ACC112 (cell line): ENCODE data around the gene TTYH3.

Source experiments
- H2AFZ ChIP-seq: fragments of 200-600 bp; sonication (generic); one replicate; pipeline ENCODE4 v1.6.0; 2017; ENCODE audit warnings: antibody characterized with exemption, low read length; ENCODE audit not compliant: unreplicated experiment
- H3K27ac ChIP-seq: fragments of 200-600 bp; sonication (generic); 2 replicates; pipeline ENCODE4 v1.5.1; 2014; ENCODE audit warnings: low read depth, mild to moderate bottlenecking, antibody characterized with exemption, low read length, moderate library complexity
- H3K27me3 ChIP-seq: fragments of 200-600 bp; sonication (generic); 2 replicates; pipeline ENCODE4 v1.6.1; 2014; ENCODE audit warnings: mild to moderate bottlenecking, antibody characterized with exemption, low read length, moderate library complexity, mixed read lengths; ENCODE audit not compliant: insufficient read depth
- H3K36me3 ChIP-seq: fragments of 200-600 bp; sonication (generic); 2 replicates; pipeline ENCODE4 v1.6.1; 2016; ENCODE audit warnings: mild to moderate bottlenecking, antibody characterized with exemption, low read length, moderate library complexity, mixed read lengths; ENCODE audit not compliant: insufficient read depth
- H3K4me1 ChIP-seq: fragments of 200-600 bp; sonication (generic); one replicate; pipeline ENCODE4 v1.6.1; 2016; ENCODE audit warnings: low read length, mixed read lengths; ENCODE audit not compliant: insufficient read depth, unreplicated experiment, control insufficient read depth
- H3K4me3 ChIP-seq: fragments of 200-600 bp; sonication (generic); 2 replicates; pipeline ENCODE4 v1.5.1; 2014; ENCODE audit warnings: mild to moderate bottlenecking, low read depth, low read length
- H3K79me2 ChIP-seq: fragments of 200-600 bp; sonication (generic); one replicate; pipeline ENCODE4 v1.6.0; 2016; ENCODE audit warnings: low read length; ENCODE audit not compliant: control insufficient read depth, unreplicated experiment, insufficient read depth

Gene TTYH3

GRCh38 chr7:2619116-2619515 is 12.7 kb upstream of the TTYH3 start:
- H3K36me3 ChIP-seq: no peaks in the 10 kb centered on the region
- peak overlapping the region; percentile 63 for H3K4me3 ChIP-seq
- no peak overlapping the region for H3K27ac ChIP-seq
- no peaks in the 10 kb centered on the region for H3K79me2 ChIP-seq
- no peaks in the 10 kb centered on the region for H3K27me3 ChIP-seq
- peaks cover 4% of the 10 kb centered on the region for H3K4me1 ChIP-seq
- H2AFZ ChIP-seq: no peak overlapping the region

GRCh38 chr7:2621061-2621828 is 10.5 kb upstream of the TTYH3 start:
- Histone ChIP-seq H3K79me2 (no peaks in the 10 kb centered on the region), H3K4me3 (no peak overlapping the region), H3K27me3 (no peaks in the 10 kb centered on the region), H3K4me1 (peaks cover 11% of the 10 kb centered on the region), H3K36me3 (no peaks in the 10 kb centered on the region), H3K27ac (no peak overlapping the region), H2AFZ (peak overlapping the region; percentile 21)

GRCh38 chr7:2621948-2622640 is 9.7 kb upstream of the TTYH3 start:
- Histone ChIP-seq H2AFZ (no peak overlapping the region), H3K4me1 (peaks cover 11% of the 10 kb centered on the region), H3K4me3 (no peak overlapping the region), H3K27me3 (no peaks in the 10 kb centered on the region), H3K36me3 (no peaks in the 10 kb centered on the region), H3K27ac (no peak overlapping the region), H3K79me2 (no peaks in the 10 kb centered on the region)

- Histone ChIP-seq H3K79me2 (no peaks in the 10 kb centered on the region), H2AFZ (no peak overlapping the region), H3K4me3 (no peak overlapping the region), H3K27ac (no peak overlapping the region), H3K27me3 (no peaks in the 10 kb centered on the region), H3K4me1 (peaks cover 11% of the 10 kb centered on the region), H3K36me3 (no peaks in the 10 kb centered on the region)
These were observed 8.7 kb upstream of the TTYH3 start for GRCh38 chr7:2622869-2623697.

- Histone ChIP-seq H3K4me1 (peaks cover 11% of the 10 kb centered on the region), H3K4me3 (no peak overlapping the region), H3K36me3 (no peaks in the 10 kb centered on the region), H2AFZ (no peak overlapping the region), H3K79me2 (no peaks in the 10 kb centered on the region), H3K27me3 (no peaks in the 10 kb centered on the region), H3K27ac (no peak overlapping the region)
These were observed 8.1 kb upstream of the TTYH3 start for GRCh38 chr7:2623698-2624014.

GRCh38 chr7:2624293-2624886 is 7.4 kb upstream of the TTYH3 start:
- Histone ChIP-seq H3K4me3 (no peak overlapping the region), H3K27ac (no peak overlapping the region), H2AFZ (no peak overlapping the region), H3K4me1 (peaks cover 11% of the 10 kb centered on the region), H3K27me3 (no peaks in the 10 kb centered on the region), H3K36me3 (no peaks in the 10 kb centered on the region), H3K79me2 (no peaks in the 10 kb centered on the region)

GRCh38 chr7:2626498-2627117 is 5.2 kb upstream of the TTYH3 start:
- no peaks in the 10 kb centered on the region for H3K27me3 ChIP-seq
- H3K36me3 ChIP-seq: no peaks in the 10 kb centered on the region
- H2AFZ ChIP-seq: peak overlapping the region; percentile 25
- H3K4me1 ChIP-seq: peaks cover 8% of the 10 kb centered on the region
- no peaks in the 10 kb centered on the region for H3K79me2 ChIP-seq
- H3K27ac ChIP-seq: no peak overlapping the region
- H3K4me3 ChIP-seq: no peak overlapping the region

GRCh38 chr7:2627258-2628129 is 4.3 kb upstream of the TTYH3 start:
- Histone ChIP-seq H3K4me3 (no peak overlapping the region), H3K4me1 (peaks cover 8% of the 10 kb centered on the region), H3K27ac (no peak overlapping the region), H3K36me3 (no peaks in the 10 kb centered on the region), H3K79me2 (peaks cover 5% of the 10 kb centered on the region), H3K27me3 (no peaks in the 10 kb centered on the region), H2AFZ (no peak overlapping the region)

GRCh38 chr7:2628130-2628482 is 3.7 kb upstream of the TTYH3 start:
- no peak overlapping the region for H2AFZ ChIP-seq
- peaks cover 10% of the 10 kb centered on the region for H3K4me1 ChIP-seq
- H3K36me3 ChIP-seq: no peaks in the 10 kb centered on the region
- H3K27ac ChIP-seq: no peak overlapping the region
- peaks cover 5% of the 10 kb centered on the region for H3K79me2 ChIP-seq
- H3K27me3 ChIP-seq: no peaks in the 10 kb centered on the region
- no peak overlapping the region for H3K4me3 ChIP-seq
